Jurkat, Clone E6-1 (cell line): ENCODE results near the gene EXOC7.

Source experiments
- DNase-seq: peaks from one replicate; pipeline ENCODE4 v3.0.0-alpha.2; 2011; ENCODE audit warnings: low read depth, low spot score
- H3K4me3 ChIP-seq: 2 replicates; pipeline ENCODE4 v1.5.1; 2011; ENCODE audit warnings: mild to moderate bottlenecking, low read length, control low read depth, moderate library complexity

The EXOC7 gene

GRCh38 chr17:76091526-76092286, 11.9 kb downstream of the EXOC7 start:
- peak; percentile 81 for DNase-seq
- H3K4me3 ChIP-seq: peak overlapping the region; percentile 60

- no peak overlapping the region for H3K4me3 ChIP-seq
- no peak for DNase-seq
Measured at GRCh38 chr17:76090517-76091129, 13.0 kb downstream of the EXOC7 start.

- no peak overlapping the region for H3K4me3 ChIP-seq
- DNase-seq: no peak
Measured at GRCh38 chr17:76089680-76090516, 13.7 kb downstream of the EXOC7 start.

GRCh38 chr17:76088868-76089576, 14.6 kb downstream of the EXOC7 start:
- H3K4me3 ChIP-seq: no peak overlapping the region

GRCh38 chr17:76088041-76088867, 15.3 kb downstream of the EXOC7 start:
- DNase-seq: no peak
- H3K4me3 ChIP-seq: no peak overlapping the region

More at GRCh38 chr17:76088868-76089576, 14.6 kb downstream of the EXOC7 start:
- DNase-seq: no peak

GRCh38 chr17:76087531-76087930, 16.1 kb downstream of the EXOC7 start:
- no peak overlapping the region for H3K4me3 ChIP-seq
- no peak for DNase-seq

GRCh38 chr17:76086384-76086783, 17.2 kb downstream of the EXOC7 start:
- no peak for DNase-seq
- H3K4me3 ChIP-seq: no peak overlapping the region

- no peak overlapping the region for H3K4me3 ChIP-seq
- no peak for DNase-seq
Measured at GRCh38 chr17:76085731-76086366, 17.7 kb downstream of the EXOC7 start.

- no peak overlapping the region for H3K4me3 ChIP-seq
- DNase-seq: no peak
Measured at GRCh38 chr17:76085066-76085730, 18.4 kb downstream of the EXOC7 start.

GRCh38 chr17:76083536-76084182, 19.9 kb downstream of the EXOC7 start:
- H3K4me3 ChIP-seq: no peak overlapping the region
- no peak for DNase-seq

- H3K4me3 ChIP-seq: no peak overlapping the region
- DNase-seq: no peak
Measured at GRCh38 chr17:76082326-76083251, 21.0 kb downstream of the EXOC7 start.

- DNase-seq: no peak
Measured at GRCh38 chr17:76081295-76082210, 22.0 kb downstream of the EXOC7 start.

GRCh38 chr17:76080768-76081287, 22.8 kb downstream of the EXOC7 start:
- no peak for DNase-seq
- H3K4me3 ChIP-seq: no peak overlapping the region

More at GRCh38 chr17:76081295-76082210, 22.0 kb downstream of the EXOC7 start:
- H3K4me3 ChIP-seq: no peak overlapping the region

- H3K4me3 ChIP-seq: no peak overlapping the region
- DNase-seq: no peak
Measured at GRCh38 chr17:76079956-76080767, 23.4 kb downstream of the EXOC7 start.
